WI38 (cell line): ENCODE data around the gene ST8SIA6.

Source experiments
- H3K4me3 ChIP-seq: 2 replicates; pipeline ENCODE4 v1.5.1; 2011; ENCODE audit warnings: low read depth, mild to moderate bottlenecking, control low read depth, low read length
- CTCF ChIP-seq: IDR thresholded peaks from 2 replicates; pipeline ENCODE4 v1.5.1; 2012; ENCODE audit warnings: low read depth, mild to moderate bottlenecking, control low read depth, low read length

ST8SIA6 gene

DNA sequence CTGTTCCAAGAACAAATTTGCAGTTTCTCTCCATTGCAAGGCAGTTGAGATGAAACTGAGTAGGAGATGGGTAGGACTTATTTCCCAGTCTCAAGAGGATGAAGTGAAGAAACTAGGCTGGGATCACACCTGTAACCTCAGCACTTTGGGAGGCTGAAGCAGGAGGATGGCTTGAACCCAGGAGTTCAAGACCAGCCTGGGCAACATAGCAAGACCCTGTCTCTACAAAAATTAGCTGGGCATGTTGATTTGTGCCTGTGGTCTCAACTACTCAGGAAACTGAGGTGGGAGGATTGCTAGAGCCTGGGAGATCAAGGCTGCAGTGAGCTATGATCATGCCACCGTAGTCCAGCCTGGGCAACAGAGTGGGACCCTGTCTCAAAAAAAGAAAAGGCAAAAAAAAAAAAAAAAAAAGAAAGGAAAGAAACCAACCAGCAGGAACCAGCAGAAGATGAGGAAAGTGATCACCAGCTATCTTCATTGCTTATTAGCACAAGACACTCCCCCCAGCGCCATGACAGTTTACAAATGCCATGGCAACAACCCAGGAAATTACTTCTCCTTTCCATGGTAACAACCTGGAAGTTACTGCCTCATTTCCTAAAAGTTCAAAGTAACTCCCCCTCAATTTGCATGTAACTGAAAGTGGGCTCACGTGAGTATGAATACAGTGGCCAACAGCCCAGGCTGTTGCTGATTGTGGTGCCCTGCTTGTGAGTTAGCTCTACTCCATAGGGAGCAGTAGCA, 18.3 kb upstream of the ST8SIA6 start:
- TF ChIP-seq CTCF: no peak

DNA sequence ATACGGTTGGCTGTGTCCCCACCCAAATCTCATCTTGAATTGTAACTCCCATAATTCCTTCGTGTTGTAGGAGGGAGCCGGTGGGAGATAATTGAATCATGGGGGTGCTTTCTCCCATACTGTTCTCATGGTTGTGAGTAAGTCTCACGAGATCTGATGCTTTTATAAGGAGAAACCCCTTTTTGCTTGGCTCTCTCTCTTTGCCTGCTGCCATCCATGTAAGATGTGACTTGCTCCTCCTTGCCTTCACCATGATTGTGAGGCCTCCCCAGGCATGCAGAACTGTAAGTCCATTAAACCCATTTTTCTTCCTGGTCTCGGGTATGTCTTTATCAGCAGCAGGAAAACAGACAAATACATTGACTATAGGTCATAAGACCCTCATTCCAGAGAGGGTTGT, 15.9 kb upstream of the ST8SIA6 start:
- no peak overlapping the region for H3K4me3 ChIP-seq
- no peak for TF ChIP-seq CTCF

More for the DNA sequence above, 18.3 kb upstream of the ST8SIA6 start:
- no peak overlapping the region for H3K4me3 ChIP-seq

DNA sequence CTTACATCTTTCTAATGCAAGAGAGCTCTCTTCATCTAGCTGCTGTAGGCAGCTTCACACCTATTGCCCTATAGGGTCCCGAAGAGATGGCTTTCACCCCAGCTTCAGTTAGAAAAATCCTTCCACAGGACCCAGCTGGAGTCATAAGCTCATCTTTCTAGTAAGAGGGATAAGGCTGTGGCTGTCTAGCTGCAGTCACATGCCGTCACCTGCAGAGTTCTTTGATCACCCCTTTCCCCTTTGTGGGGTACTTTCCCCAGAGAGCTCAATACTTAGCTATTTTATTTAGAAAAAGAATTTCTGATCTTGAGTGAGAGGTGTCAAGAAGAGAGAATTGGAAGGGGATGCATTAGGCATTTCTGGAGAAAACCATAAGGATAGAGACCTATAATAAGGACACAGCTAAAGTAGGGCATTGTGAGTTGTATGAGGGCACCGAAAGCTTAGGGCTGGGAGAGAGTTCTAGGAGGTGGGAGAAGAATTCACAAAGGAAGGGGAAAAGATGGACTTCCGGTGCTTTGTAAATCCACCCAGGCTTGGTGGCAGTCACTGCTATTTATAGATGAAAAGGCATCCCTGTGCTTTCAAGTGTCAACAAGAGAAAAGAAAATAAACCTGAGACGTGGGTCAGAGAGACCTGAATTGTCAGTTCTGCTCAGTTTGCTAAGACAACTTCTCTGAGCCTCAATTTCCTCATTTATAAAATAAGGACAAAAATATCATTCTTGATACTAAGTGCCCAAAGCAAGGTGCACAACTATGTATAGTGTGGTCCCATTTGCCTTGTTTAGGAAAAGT, 11.1 kb upstream of the ST8SIA6 start:
- no peak for TF ChIP-seq CTCF
- H3K4me3 ChIP-seq: no peak overlapping the region

GRCh38 chr10:17464545-17464944, 10.2 kb upstream of the ST8SIA6 start:
- no peak overlapping the region for H3K4me3 ChIP-seq
- no peak for TF ChIP-seq CTCF

DNA sequence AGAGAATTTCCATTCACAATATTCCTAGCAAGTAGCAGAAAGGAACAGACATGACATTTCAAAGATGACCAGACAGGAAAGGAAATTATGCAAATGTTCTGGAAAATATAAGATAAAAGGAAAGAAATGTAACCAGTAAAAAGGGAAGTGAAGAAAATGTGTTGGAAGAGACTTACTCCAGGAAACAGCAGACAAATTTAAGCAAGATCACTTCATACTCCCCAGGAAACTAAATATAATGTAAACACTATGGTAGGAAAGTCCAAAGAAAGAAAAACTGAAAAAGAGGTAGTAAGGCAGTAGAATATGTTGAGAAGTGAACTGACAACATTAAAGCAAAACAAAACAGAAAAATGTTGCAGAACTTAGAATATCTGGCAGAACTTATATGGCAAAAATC, 6.4 kb upstream of the ST8SIA6 start:
- no peak overlapping the region for H3K4me3 ChIP-seq
- TF ChIP-seq CTCF: no peak

- TF ChIP-seq CTCF: no peak
- no peak overlapping the region for H3K4me3 ChIP-seq
Measured at GRCh38 chr10:17457083-17457482, 2.7 kb upstream of the ST8SIA6 start.

DNA sequence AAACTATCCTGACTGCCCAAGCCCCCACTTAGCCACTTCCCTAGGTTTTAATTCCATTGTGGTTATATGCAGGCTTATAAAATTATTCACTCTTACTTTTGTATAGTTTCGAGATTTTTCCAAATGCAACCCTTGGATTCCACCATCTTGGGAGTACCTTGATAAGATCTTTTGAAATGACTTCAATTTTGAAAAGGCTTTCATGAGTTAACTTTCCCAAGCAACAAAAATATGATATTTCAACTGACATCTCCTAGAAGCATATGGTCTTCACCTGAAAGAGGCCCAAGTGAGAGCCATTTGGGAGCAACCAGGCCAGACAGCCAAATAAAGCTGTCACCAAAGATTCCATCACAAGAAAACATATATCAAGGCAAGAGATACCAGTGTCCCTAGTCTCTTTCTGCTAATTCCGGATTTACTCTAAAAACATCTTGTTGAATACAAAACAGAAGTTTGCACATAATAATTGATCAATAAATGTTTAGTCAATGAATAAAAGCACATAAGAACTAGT, 1.7 kb upstream of the ST8SIA6 start:
- no peak overlapping the region for H3K4me3 ChIP-seq
- TF ChIP-seq CTCF: no peak
